Caco-2 (cell line): Measurements from ENCODE around the gene TMEM131L. TPM values are rescaled to one million over a fixed set of nuclear protein-coding genes. Genes with fewer than 3 reads are reported as not detected.

Experiments used
- BruUV-seq: library from RNA; stranded (reverse); fragments of 400-500 nt; replicated peaks from 2 replicates; lab custom pipeline; 2021; lab: Mats Ljungman, UMichigan
- CTCF ChIA-PET: fragments of 300-600 bp; sonication (Branson Sonifier 250); formaldehyde crosslinking; loops from one replicate; lab custom pipeline; 2022; ENCODE audit warnings: antibody characterized with exemption; lab: Charles Lee
- POLR2A ChIA-PET: fragments of 300-600 bp; sonication (Branson Sonifier 250); formaldehyde crosslinking; loops from one replicate; lab custom pipeline; 2022; ENCODE audit warnings: antibody characterized with exemption; lab: Charles Lee
- DNase-seq, 2 experiments: peaks; one replicate each; pipeline versions ENCODE4 v3.0.0 to v3.0.0-alpha.2; 2020 to 2022
- H3K27me3 ChIP-seq: replicated peaks from 2 replicates; pipeline ENCODE4 v1.6.0; 2011; ENCODE audit warnings: low read length; ENCODE audit not compliant: control insufficient read depth, insufficient read depth
- H3K36me3 ChIP-seq: 2 replicates; pipeline ENCODE4 v1.5.1; 2011; ENCODE audit warnings: low read length; ENCODE audit not compliant: control insufficient read depth, insufficient read depth
- H3K4me1 ChIP-seq: fragments of 250-450 bp; sonication (Bioruptor Pico); 2 replicates; pipeline ENCODE4 v1.5.1; 2020; ENCODE audit warnings: mild to moderate bottlenecking
- H3K4me3 ChIP-seq: 2 replicates; pipeline ENCODE4 v1.5.1; 2011; ENCODE audit warnings: low read depth, mild to moderate bottlenecking, control low read depth, low read length
- H3K9me3 ChIP-seq: fragments of 250-450 bp; sonication (Bioruptor Pico); 2 replicates; pipeline ENCODE4 v1.5.1; 2020; ENCODE audit warnings: mild to moderate bottlenecking, moderate library complexity
- H3K27ac Mint-ChIP-seq: one replicate; pipeline ENCODE4 v1.8.0; 2022; ENCODE audit warnings: mixed read lengths; ENCODE audit not compliant: unreplicated experiment
- H3K27me3 Mint-ChIP-seq: one replicate; pipeline ENCODE4 v1.8.0; 2022; ENCODE audit warnings: mixed read lengths; ENCODE audit not compliant: insufficient read depth, unreplicated experiment
- H3K36me3 Mint-ChIP-seq: one replicate; pipeline ENCODE4 v1.8.0; 2022; ENCODE audit warnings: mild to moderate bottlenecking, mixed read lengths; ENCODE audit not compliant: insufficient read depth, unreplicated experiment
- H3K4me1 Mint-ChIP-seq: one replicate; pipeline ENCODE4 v1.8.0; 2022; ENCODE audit warnings: low read depth, mixed read lengths; ENCODE audit not compliant: unreplicated experiment
- H3K4me3 Mint-ChIP-seq: one replicate; pipeline ENCODE4 v1.8.0; 2022; ENCODE audit warnings: mild to moderate bottlenecking, moderate library complexity, mixed read lengths; ENCODE audit not compliant: unreplicated experiment
- H3K9me3 Mint-ChIP-seq: one replicate; pipeline ENCODE4 v1.8.0; 2022; ENCODE audit warnings: mixed read lengths; ENCODE audit not compliant: unreplicated experiment
- intact Hi-C: fragments of 100-400 bp; cut with micrococcal nuclease; formaldehyde crosslinking; loops from one replicate; pipeline ENCODE4 v1.10.0; 2022; ENCODE audit not compliant: unreplicated experiment
- total RNA-seq: library from RNA; stranded (reverse); gene quantifications from 2 replicates; pipeline ENCODE4 v1.2.3, GENCODE V29; 2022
- TF ChIP-seq, protein P1 (sequence below), 2 experiments: fragments of 200-600 bp in 1 of 2; IDR thresholded peaks; 1 replicate in 1 of 2; 2 replicates in 1 of 2; pipeline versions ENCODE4 v1.5.1 to v1.8.0; 2011 to 2022; ENCODE audit warnings: antibody characterized with exemption in 1 of 2, control low read depth in 1 of 2, inconsistent platforms in 1 of 2, low read depth in 1 of 2, low read length in 1 of 2, mild to moderate bottlenecking in 1 of 2, moderate library complexity in 1 of 2; ENCODE audit not compliant: insufficient read depth in 1 of 2, severe bottlenecking in 1 of 2, unreplicated experiment in 1 of 2

The TMEM131L gene
- total RNA-seq, 1 experiment from 2014 or later, result 20.8 TPM

DNA sequence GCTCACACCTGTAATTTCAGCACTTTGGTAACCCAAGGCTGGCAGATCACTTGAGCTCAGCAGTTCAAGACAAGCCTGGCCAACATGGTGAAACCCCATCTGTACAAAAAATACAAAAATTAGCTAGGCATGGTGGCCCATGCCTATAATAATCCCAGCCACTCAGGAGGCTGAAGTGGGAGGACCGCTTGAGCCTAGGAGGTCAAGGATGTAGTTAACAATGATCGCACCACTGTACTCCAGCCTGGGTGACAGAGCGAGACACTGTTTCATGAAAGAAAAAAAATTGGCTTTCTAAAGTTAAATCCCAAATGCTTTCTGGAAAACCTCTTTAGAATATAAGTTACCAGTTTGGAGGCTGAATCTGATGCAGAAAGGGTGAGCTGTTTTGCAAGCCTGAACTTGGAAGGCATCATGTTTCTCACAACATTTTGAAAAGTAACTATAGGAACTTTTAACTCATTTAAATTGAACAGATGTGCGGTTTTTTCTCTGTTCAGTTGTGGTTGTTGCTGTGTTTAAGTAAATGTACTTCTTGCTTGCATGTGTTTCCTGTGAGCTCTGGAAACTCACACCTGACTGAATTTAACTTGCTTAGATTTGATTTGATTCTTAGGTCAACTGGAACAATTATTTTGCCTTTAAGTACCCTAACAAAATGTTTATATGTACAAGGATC lies 39.8 kb upstream of the TMEM131L start:
- Histone ChIP-seq H3K9me3 (no peaks in the 10 kb centered on the region), H3K4me3 (no peak overlapping the region), H3K27me3 (no peaks in the 10 kb centered on the region), H3K4me1 (no peaks in the 10 kb centered on the region), H3K36me3 (no peaks in the 10 kb centered on the region)
- Mint-ChIP-seq H3K27ac (no peak overlapping the region), H3K27me3 (no peaks in the 10 kb centered on the region), H3K9me3 (no peaks in the 10 kb centered on the region), H3K4me1 (no peaks in the 10 kb centered on the region), H3K4me3 (no peak overlapping the region), H3K36me3 (no peaks in the 10 kb centered on the region)
- DNase-seq, result no peak
- intact Hi-C loops, result no loop called here
- no TSS peak for BruUV-seq
- ChIA-PET CTCF (no interaction called here), POLR2A (no interaction called here)
- TF ChIP-seq, protein P1, sequence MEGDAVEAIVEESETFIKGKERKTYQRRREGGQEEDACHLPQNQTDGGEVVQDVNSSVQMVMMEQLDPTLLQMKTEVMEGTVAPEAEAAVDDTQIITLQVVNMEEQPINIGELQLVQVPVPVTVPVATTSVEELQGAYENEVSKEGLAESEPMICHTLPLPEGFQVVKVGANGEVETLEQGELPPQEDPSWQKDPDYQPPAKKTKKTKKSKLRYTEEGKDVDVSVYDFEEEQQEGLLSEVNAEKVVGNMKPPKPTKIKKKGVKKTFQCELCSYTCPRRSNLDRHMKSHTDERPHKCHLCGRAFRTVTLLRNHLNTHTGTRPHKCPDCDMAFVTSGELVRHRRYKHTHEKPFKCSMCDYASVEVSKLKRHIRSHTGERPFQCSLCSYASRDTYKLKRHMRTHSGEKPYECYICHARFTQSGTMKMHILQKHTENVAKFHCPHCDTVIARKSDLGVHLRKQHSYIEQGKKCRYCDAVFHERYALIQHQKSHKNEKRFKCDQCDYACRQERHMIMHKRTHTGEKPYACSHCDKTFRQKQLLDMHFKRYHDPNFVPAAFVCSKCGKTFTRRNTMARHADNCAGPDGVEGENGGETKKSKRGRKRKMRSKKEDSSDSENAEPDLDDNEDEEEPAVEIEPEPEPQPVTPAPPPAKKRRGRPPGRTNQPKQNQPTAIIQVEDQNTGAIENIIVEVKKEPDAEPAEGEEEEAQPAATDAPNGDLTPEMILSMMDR (IDR thresholded peaks at IDR 0.05; ENCODE audit: insufficient read depth in 1 of 2, low read depth in 1 of 2, low read length in 1 of 2, severe bottlenecking in 1 of 2, unreplicated experiment in 1 of 2), result no peak

DNA sequence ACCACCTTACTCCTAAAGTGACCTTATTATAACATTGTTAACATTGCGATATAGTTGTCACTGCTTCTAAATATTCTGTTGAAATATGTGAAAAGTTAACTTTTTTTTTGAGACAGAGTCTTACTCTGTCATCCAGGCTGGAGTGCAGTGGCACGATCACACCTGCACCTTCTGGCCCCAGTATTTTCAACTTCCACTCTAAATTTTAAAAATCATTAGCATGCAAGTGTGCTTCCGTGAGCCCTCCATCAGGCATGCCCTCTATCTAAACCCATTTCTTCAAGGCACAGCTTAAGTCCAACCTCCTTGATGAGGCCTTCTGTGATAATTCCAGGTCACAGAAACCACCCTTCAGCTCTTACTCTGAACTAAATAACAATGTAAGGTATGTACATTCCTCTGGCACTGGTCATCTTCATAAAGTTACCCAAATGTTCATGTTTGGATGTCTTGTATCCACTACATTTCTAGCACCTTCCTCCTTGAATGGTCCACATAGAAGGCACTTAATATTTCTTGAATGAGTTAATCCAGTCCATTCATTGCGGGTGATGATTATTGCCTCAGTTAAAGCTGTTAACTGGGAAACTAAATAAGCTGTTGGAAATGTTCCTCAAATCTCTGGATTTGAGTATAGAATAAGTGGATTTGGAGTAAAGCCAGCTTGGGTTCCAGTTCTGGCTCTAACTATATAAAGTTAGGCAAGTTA lies 38.6 kb upstream of the TMEM131L start:
- CTCF ChIA-PET, result interaction anchor here (0.6 kb wide), 1 partner anchor 12 kb away, joined by 3 read pairs; no protein-coding TSS in a partner anchor
- no peaks in the 10 kb centered on the region for H3K27me3 Mint-ChIP-seq
- H3K9me3 Mint-ChIP-seq, result no peaks in the 10 kb centered on the region
- intact Hi-C loops, result no loop called here
- no TSS peak for BruUV-seq
- no peak overlapping the region for H3K4me3 Mint-ChIP-seq
- POLR2A ChIA-PET, result no interaction called here
- DNase-seq, result no peak
- TF ChIP-seq, protein P1 (IDR thresholded peaks at IDR 0.05; ENCODE audit: insufficient read depth in 1 of 2, low read depth in 1 of 2, low read length in 1 of 2, severe bottlenecking in 1 of 2, unreplicated experiment in 1 of 2), result no peak
- no peaks in the 10 kb centered on the region for H3K36me3 ChIP-seq
- no peaks in the 10 kb centered on the region for H3K27me3 ChIP-seq
- no peaks in the 10 kb centered on the region for H3K4me1 ChIP-seq
- H3K4me1 Mint-ChIP-seq, result no peaks in the 10 kb centered on the region
- H3K4me3 ChIP-seq, result no peak overlapping the region
- no peaks in the 10 kb centered on the region for H3K9me3 ChIP-seq
- no peaks in the 10 kb centered on the region for H3K36me3 Mint-ChIP-seq
- no peak overlapping the region for H3K27ac Mint-ChIP-seq

DNA sequence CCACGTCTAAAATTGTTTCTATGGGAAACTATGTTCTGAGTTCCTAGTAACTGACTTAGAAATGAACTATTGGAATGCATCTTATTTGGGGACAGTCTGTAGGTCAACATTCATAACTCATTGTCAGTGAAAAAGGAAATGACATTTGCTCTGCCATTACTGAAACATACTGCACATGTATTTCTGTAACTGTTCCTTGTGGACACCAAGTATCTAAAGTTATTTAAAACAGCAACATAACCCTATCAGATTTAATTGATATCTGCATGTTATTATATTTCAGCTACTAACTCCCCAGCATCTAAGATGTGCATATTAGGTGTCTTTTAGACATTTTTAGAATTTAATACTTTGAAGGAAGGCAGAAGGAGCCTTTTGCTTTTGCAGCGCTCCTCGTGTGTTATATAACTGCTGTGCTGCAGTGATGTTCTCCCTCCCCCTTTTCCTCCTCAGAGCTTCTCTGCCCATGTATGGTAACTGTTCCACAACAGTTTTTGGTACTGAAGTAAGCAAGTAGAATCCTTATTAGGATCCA lies 37.2 kb upstream of the TMEM131L start:
- DNase-seq, result no peak
- Mint-ChIP-seq H3K27ac (no peak overlapping the region), H3K4me3 (no peak overlapping the region), H3K4me1 (peaks cover 7% of the 10 kb centered on the region), H3K9me3 (no peaks in the 10 kb centered on the region), H3K36me3 (no peaks in the 10 kb centered on the region), H3K27me3 (no peaks in the 10 kb centered on the region)
- no TSS peak for BruUV-seq
- Histone ChIP-seq H3K4me3 (no peak overlapping the region), H3K9me3 (no peaks in the 10 kb centered on the region), H3K27me3 (no peaks in the 10 kb centered on the region), H3K4me1 (no peaks in the 10 kb centered on the region; the same call in 1 of the 2 replicates), H3K36me3 (no peaks in the 10 kb centered on the region)
- ChIA-PET CTCF (interaction anchor here (0.7 kb wide), 1 partner anchor 172 kb away, joined by 4 read pairs; no protein-coding TSS in a partner anchor), POLR2A (no interaction called here)
- TF ChIP-seq, protein P1 (IDR thresholded peaks at IDR 0.05; ENCODE audit: insufficient read depth in 1 of 2, low read depth in 1 of 2, low read length in 1 of 2, severe bottlenecking in 1 of 2, unreplicated experiment in 1 of 2), result no peak
- intact Hi-C loops, result no loop called here
